GM12878 (cell line): ENCODE data around the gene UBA5. TPM values are rescaled to one million over a fixed set of nuclear protein-coding genes. Genes with fewer than 3 reads are reported as not detected.

ENCODE experiments used
- ATAC-seq: fragments of 200-7000 bp; cut with Tn5 transposase; 3 replicates; pipeline ENCODE4 v1.9.1; 2020; ENCODE audit warnings: mild to moderate bottlenecking, moderate library complexity
- BruUV-seq: library from RNA; stranded (reverse); fragments of 400-500 nt; replicated peaks from 2 replicates; lab custom pipeline; 2021; lab: Mats Ljungman, UMichigan
- CTCF ChIA-PET: fragments of 300-600 bp; sonication (Branson Sonifier 250); formaldehyde crosslinking; extraction: SDS; loops from one replicate; lab custom pipeline; 2021; ENCODE audit warnings: inconsistent platforms; lab: Yijun Ruan, JAX
- POLR2A ChIA-PET: fragments of 350-600 bp; formaldehyde crosslinking; extraction: SDS; loops from one replicate; lab custom pipeline; 2021; ENCODE audit warnings: inconsistent platforms; lab: Charles Lee
- RAD21 ChIA-PET: fragments of 300-600 bp; sonication (Branson Sonifier 250); formaldehyde crosslinking; loops from one replicate; lab custom pipeline; 2023; ENCODE audit warnings: antibody characterized with exemption; ENCODE audit not compliant: unreplicated experiment; lab: Charles Lee
- SMC1A ChIA-PET: fragments of 300-600 bp; sonication (Branson Sonifier 250); formaldehyde crosslinking; loops from one replicate; lab custom pipeline; 2023; ENCODE audit not compliant: unreplicated experiment, uncharacterized antibody; lab: Charles Lee
- DNase-seq: peaks from one replicate; pipeline ENCODE4 v3.0.0-alpha.2; 2011; ENCODE audit warnings: low read depth, low spot score
- FAIRE-seq: peaks from 3 replicates; lab custom pipeline; 2011; peaks lifted over from hg19 to GRCh38; lab: Jason Lieb, UNC
- H2AFZ ChIP-seq: 2 replicates; pipeline ENCODE4 v1.6.0; 2011; ENCODE audit warnings: low read depth, low read length, control low read depth; ENCODE audit not compliant: control insufficient read depth
- H3K27ac ChIP-seq: 2 replicates; pipeline ENCODE4 v1.5.1; 2011; ENCODE audit warnings: control low read depth; ENCODE audit not compliant: control insufficient read depth, insufficient read depth
- H3K27me3 ChIP-seq, 2 experiments: replicated peaks in 1 of 2; 2 replicates each; pipeline versions ENCODE4 v1.6.0 to v1.6.1; 2011; ENCODE audit warnings: low read length in 1 of 2; ENCODE audit not compliant: control insufficient read depth in 2 of 2, insufficient read depth in 2 of 2
- H3K36me3 ChIP-seq, 2 experiments: 2 replicates each; pipeline ENCODE4 v1.5.1; 2011; ENCODE audit warnings: low read length in 1 of 2; ENCODE audit not compliant: control insufficient read depth in 2 of 2, insufficient read depth in 2 of 2
- H3K4me1 ChIP-seq: 2 replicates; pipeline ENCODE4 v1.6.1; 2011; ENCODE audit warnings: mild to moderate bottlenecking, low read length, moderate library complexity, mixed read lengths; ENCODE audit not compliant: control insufficient read depth, insufficient read depth
- H3K4me2 ChIP-seq: 2 replicates; pipeline ENCODE4 v1.6.0; 2011; ENCODE audit warnings: control low read depth; ENCODE audit not compliant: control insufficient read depth, insufficient read depth
- H3K4me3 ChIP-seq: fragments of 200-600 bp; sonication (generic); 2 replicates; pipeline ENCODE4 v1.5.1; 2016
- H3K79me2 ChIP-seq: 2 replicates; pipeline ENCODE4 v1.6.0; 2011; ENCODE audit warnings: low read length; ENCODE audit not compliant: control insufficient read depth, insufficient read depth
- H3K9ac ChIP-seq: 2 replicates; pipeline ENCODE4 v1.8.0; 2011; ENCODE audit warnings: low read length, control low read depth, mixed read lengths; ENCODE audit not compliant: control insufficient read depth, insufficient read depth
- H3K9me3 ChIP-seq: replicated peaks from 3 replicates; pipeline ENCODE4 v1.5.1; 2011; ENCODE audit warnings: mild to moderate bottlenecking, low read length; ENCODE audit not compliant: control insufficient read depth, insufficient read depth
- H4K20me1 ChIP-seq: 2 replicates; pipeline ENCODE4 v1.6.0; 2011; ENCODE audit not compliant: control insufficient read depth, insufficient read depth
- ASH2L ChIP-seq: fragments of 300-600, 200-600 bp; sonication (generic); IDR thresholded peaks from 2 replicates; pipeline ENCODE4 v1.6.1; 2017; ENCODE audit warnings: low read depth, mild to moderate bottlenecking, borderline replicate concordance
- EP300 ChIP-seq, 2 experiments: fragments of 150-350 bp in 1 of 2; IDR thresholded peaks; 2 replicates each; pipeline ENCODE4 v1.6.1; 2011 to 2012; ENCODE audit warnings: low read depth in 2 of 2, low read length in 2 of 2, borderline replicate concordance in 1 of 2, improper control_type of control experiment in 1 of 2, inconsistent platforms in 1 of 2; ENCODE audit not compliant: control insufficient read depth in 1 of 2
- FOS ChIP-seq: IDR thresholded peaks from 3 replicates; pipeline ENCODE4 v1.6.1; 2011; ENCODE audit warnings: borderline replicate concordance; ENCODE audit not compliant: insufficient read length; ENCODE audit errors: extremely low read depth
- IRF3 ChIP-seq: fragments of 450-650 bp; IDR thresholded peaks from 2 replicates; pipeline ENCODE4 v1.6.1; 2014; ENCODE audit warnings: mild to moderate bottlenecking
- RCOR1 ChIP-seq: conservative IDR thresholded peaks from 2 replicates; pipeline ENCODE4 v1.6.1; 2012; ENCODE audit warnings: low read depth, low read length, improper control_type of control experiment
- RUNX3 ChIP-seq: IDR thresholded peaks from 2 replicates; pipeline ENCODE4 v1.6.1; 2012; ENCODE audit warnings: low read length, inconsistent platforms
- SMC3 ChIP-seq: IDR thresholded peaks from 2 replicates; pipeline ENCODE4 v1.6.1; 2011; ENCODE audit warnings: low read length, improper control_type of control experiment, borderline replicate concordance
- SUZ12 ChIP-seq: fragments of 200-600 bp; sonication (generic); IDR thresholded peaks from one replicate; pipeline ENCODE4 v1.6.1; 2018; ENCODE audit warnings: antibody characterized with exemption, mild to moderate bottlenecking; ENCODE audit not compliant: unreplicated experiment
- TBL1XR1 ChIP-seq: IDR thresholded peaks from 2 replicates; pipeline ENCODE4 v1.6.1; 2012; ENCODE audit warnings: low read depth, low read length, improper control_type of control experiment
- TCF7 ChIP-seq: IDR thresholded peaks from 2 replicates; pipeline ENCODE4 v1.6.1; 2014; ENCODE audit warnings: antibody characterized with exemption, borderline replicate concordance
- WGBS: methylation state at CpG from one replicate; pipeline ENCODE4 v1.1.6; 2016; ENCODE audit warnings: low lambda C conversion rate; ENCODE audit not compliant: insufficient replicate concordance, insufficient coverage; ENCODE audit errors: missing lambda C conversion rate; 5-methylcytosine and 5-hydroxymethylcytosine counted together
- in situ Hi-C: fragments of 300-500 bp; cut with MboI; formaldehyde crosslinking; loops from 9 replicates; pipeline ENCODE4 v1.14.3; 2018; ENCODE audit warnings: mixed read lengths
- intact Hi-C: fragments of 100-400 bp; cut with micrococcal nuclease; formaldehyde crosslinking; loops from one replicate; pipeline ENCODE4 v1.14.2; 2022; ENCODE audit not compliant: unreplicated experiment
- polyA plus RNA-seq, 11 experiments: library from polyadenylated mRNA; depleted of rRNA in 4 of 11; unstranded in 6 of 11; stranded (reverse) in 5 of 11; fragments of >200 nt; fragmentation: Nextera tagmentation in 4 of 11; fragmentation: Illumina TruSeq in 1 of 11; extraction: Ambion mirVana in 4 of 11; extraction: Trizol in 1 of 11; gene quantifications; 1 replicate in 1 of 11; 2 replicates in 10 of 11; pipeline versions ENCODE4 v1.2.1 to v1.2.3, GENCODE V29; 2011 to 2016; ENCODE audit warnings: inconsistent platforms in 2 of 11, missing spikeins in 2 of 11, low read depth in 1 of 11
- total RNA-seq, 4 experiments: library from RNA; depleted of rRNA in 3 of 4; stranded (reverse); fragments of >200 nt in 3 of 4; fragmentation: Illumina TruSeq in 1 of 4; extraction: Trizol in 1 of 4; gene quantifications; 2 replicates each; pipeline versions ENCODE4 v1.2.1 to v1.2.3, GENCODE V29; 2013 to 2021
- TF ChIP-seq, protein P1 (sequence below): fragments of 450-650 bp; formaldehyde crosslinking; IDR thresholded peaks from 2 replicates; pipeline ENCODE4 v1.5.0; 2022; ENCODE audit warnings: mild to moderate bottlenecking, missing genetic modification characterization
- TF ChIP-seq, protein P2 (sequence below): fragments of 150-350 bp; IDR thresholded peaks from 2 replicates; pipeline ENCODE4 v1.6.1; 2016; ENCODE audit warnings: low read depth, low read length

UBA5 gene
- total and polyA plus RNA-seq, 10 of the 15 experiments (the other 5 are each of a cell fraction or from before 2014, with no cell fraction given), result 10.2 to 62.1 (median 43.8) TPM

DNA sequence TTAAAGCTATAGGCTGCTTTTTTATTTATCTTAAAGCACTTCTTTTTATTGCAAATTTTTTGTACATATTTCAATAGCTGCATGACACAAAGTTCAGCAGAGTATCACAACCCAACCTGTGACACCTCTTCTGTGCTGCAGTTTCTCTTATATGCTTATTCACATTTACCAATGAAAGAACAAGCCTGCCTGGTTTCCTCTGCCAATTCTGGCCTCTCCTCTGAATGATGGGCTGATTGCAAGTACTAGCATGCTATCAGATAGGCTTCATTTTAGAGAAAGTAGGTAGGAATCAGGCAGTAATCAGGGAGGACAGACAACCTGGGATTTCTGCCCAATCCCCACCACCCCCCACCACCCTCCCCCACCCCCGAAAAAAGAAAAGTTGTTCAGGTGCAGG lies 36.5 kb upstream of the UBA5 start (continued):
- TF ChIP-seq EP300 (IDR thresholded peaks at IDR 0.05; ENCODE audit: borderline replicate concordance in 1 of 2, control insufficient read depth in 1 of 2, low read depth in 2 of 2, low read length in 2 of 2), result no peak
- TF ChIP-seq, all 136 proteins: peak for 0

DNA sequence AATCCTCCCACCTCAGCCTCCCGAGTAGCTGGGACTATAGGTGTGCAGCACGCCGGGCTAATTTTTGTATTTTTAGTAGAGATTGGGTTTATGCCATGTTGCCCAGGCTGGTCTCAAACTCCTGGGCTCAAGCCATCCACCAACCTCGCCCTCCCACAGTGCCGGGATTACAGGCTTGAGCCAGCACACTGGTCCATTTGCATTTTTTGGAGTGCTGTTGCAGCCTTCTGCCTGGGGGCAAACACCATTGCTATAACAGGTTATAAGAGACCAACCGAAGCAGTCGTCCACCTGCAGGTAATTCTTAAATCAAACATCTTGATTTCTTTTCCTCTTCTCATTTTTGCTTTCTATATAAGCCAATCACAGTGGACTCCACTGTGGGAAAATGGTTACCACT lies 35.3 kb upstream of the UBA5 start:
- in situ Hi-C loops, result no loop called here
- TF ChIP-seq, protein P1, sequence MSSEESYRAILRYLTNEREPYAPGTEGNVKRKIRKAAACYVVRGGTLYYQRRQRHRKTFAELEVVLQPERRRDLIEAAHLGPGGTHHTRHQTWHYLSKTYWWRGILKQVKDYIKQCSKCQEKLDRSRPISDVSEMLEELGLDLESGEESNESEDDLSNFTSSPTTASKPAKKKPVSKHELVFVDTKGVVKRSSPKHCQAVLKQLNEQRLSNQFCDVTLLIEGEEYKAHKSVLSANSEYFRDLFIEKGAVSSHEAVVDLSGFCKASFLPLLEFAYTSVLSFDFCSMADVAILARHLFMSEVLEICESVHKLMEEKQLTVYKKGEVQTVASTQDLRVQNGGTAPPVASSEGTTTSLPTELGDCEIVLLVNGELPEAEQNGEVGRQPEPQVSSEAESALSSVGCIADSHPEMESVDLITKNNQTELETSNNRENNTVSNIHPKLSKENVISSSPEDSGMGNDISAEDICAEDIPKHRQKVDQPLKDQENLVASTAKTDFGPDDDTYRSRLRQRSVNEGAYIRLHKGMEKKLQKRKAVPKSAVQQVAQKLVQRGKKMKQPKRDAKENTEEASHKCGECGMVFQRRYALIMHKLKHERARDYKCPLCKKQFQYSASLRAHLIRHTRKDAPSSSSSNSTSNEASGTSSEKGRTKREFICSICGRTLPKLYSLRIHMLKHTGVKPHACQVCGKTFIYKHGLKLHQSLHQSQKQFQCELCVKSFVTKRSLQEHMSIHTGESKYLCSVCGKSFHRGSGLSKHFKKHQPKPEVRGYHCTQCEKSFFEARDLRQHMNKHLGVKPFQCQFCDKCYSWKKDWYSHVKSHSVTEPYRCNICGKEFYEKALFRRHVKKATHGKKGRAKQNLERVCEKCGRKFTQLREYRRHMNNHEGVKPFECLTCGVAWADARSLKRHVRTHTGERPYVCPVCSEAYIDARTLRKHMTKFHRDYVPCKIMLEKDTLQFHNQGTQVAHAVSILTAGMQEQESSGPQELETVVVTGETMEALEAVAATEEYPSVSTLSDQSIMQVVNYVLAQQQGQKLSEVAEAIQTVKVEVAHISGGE (CRISPR knock-in tag), result no peak
- TF ChIP-seq RUNX3 (no peak), FOS (no peak), EP300 (IDR thresholded peaks at IDR 0.05; ENCODE audit: borderline replicate concordance in 1 of 2, control insufficient read depth in 1 of 2, low read depth in 2 of 2, low read length in 2 of 2) (no peak), SUZ12 (no peak), SMC3 (no peak), TCF7 (no peak), TBL1XR1 (no peak), RCOR1 (no peak), ASH2L (no peak), IRF3 (no peak)
- TF ChIP-seq, protein P2, sequence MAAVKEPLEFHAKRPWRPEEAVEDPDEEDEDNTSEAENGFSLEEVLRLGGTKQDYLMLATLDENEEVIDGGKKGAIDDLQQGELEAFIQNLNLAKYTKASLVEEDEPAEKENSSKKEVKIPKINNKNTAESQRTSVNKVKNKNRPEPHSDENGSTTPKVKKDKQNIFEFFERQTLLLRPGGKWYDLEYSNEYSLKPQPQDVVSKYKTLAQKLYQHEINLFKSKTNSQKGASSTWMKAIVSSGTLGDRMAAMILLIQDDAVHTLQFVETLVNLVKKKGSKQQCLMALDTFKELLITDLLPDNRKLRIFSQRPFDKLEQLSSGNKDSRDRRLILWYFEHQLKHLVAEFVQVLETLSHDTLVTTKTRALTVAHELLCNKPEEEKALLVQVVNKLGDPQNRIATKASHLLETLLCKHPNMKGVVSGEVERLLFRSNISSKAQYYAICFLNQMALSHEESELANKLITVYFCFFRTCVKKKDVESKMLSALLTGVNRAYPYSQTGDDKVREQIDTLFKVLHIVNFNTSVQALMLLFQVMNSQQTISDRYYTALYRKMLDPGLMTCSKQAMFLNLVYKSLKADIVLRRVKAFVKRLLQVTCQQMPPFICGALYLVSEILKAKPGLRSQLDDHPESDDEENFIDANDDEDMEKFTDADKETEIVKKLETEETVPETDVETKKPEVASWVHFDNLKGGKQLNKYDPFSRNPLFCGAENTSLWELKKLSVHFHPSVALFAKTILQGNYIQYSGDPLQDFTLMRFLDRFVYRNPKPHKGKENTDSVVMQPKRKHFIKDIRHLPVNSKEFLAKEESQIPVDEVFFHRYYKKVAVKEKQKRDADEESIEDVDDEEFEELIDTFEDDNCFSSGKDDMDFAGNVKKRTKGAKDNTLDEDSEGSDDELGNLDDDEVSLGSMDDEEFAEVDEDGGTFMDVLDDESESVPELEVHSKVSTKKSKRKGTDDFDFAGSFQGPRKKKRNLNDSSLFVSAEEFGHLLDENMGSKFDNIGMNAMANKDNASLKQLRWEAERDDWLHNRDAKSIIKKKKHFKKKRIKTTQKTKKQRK, result no peak
- DNase-seq, result no peak
- no peak overlapping the region for H3K4me2 ChIP-seq
- no peak overlapping the region for H3K4me3 ChIP-seq
- H3K79me2 ChIP-seq, result no peaks in the 10 kb centered on the region
- intact Hi-C loops, result no loop called here
- no peaks in the 10 kb centered on the region for H3K27me3 ChIP-seq
- H3K9me3 ChIP-seq, result no peaks in the 10 kb centered on the region
- H3K36me3 ChIP-seq, result peaks cover 0 to 5% of the 10 kb centered on the region in 2 experiments; a peak in 2 of 4 replicates
- no peak for FAIRE-seq
- ATAC-seq, result no peak
- no peak overlapping the region for H2AFZ ChIP-seq
- RAD21 ChIA-PET, result interaction anchor here (1.9 kb wide), 1 partner anchor 18 kb away, joined by 6 read pairs; no protein-coding TSS in a partner anchor
- CTCF ChIA-PET, result interaction anchor here (2.9 kb wide), 1 partner anchor 18 kb away, joined by 21 read pairs; no protein-coding TSS in a partner anchor
- no peak overlapping the region for H3K9ac ChIP-seq
- H4K20me1 ChIP-seq, result no peaks in the 10 kb centered on the region
- H3K27ac ChIP-seq, result no peak overlapping the region
- WGBS, result 98% methylated on average over 7 of the region's 7 CpGs
- SMC1A ChIA-PET, result interaction anchor here (1.4 kb wide), 1 partner anchor 11 kb away, joined by 4 read pairs; no protein-coding TSS in a partner anchor
- peaks cover 12% of the 10 kb centered on the region for H3K4me1 ChIP-seq
- POLR2A ChIA-PET, result no interaction called here
- no TSS peak for BruUV-seq
